GM23338 (cell line): ENCODE data around the gene NDC1.

ENCODE experiments used
- CREB1 ChIP-seq: fragments of 250-450 bp; sonication (Bioruptor Pico); IDR thresholded peaks from 2 replicates; pipeline ENCODE4 v1.5.0; 2020; ENCODE audit warnings: low read depth, mild to moderate bottlenecking, moderate library complexity
- EZH2 ChIP-seq: fragments of 200-600 bp; sonication (generic); IDR thresholded peaks from one replicate; pipeline ENCODE4 v1.8.0; 2017; ENCODE audit warnings: antibody characterized with exemption, mild to moderate bottlenecking, low read depth; ENCODE audit not compliant: unreplicated experiment
- EZH2phosphoT487 ChIP-seq: fragments of 200-600 bp; sonication (generic); IDR thresholded peaks from one replicate; pipeline ENCODE4 v1.8.1; 2018; ENCODE audit warnings: antibody characterized with exemption; ENCODE audit not compliant: unreplicated experiment
- JUNB ChIP-seq: IDR thresholded peaks from one replicate; pipeline ENCODE4 v1.6.1; 2016; ENCODE audit warnings: antibody characterized with exemption; ENCODE audit not compliant: unreplicated experiment
- NANOG ChIP-seq: IDR thresholded peaks from 2 replicates; pipeline ENCODE4 v1.6.1; 2016; ENCODE audit warnings: antibody characterized with exemption, borderline replicate concordance
- POLR2AphosphoS5 ChIP-seq: IDR thresholded peaks from 2 replicates; pipeline ENCODE4 v1.6.1; 2016; ENCODE audit warnings: antibody characterized with exemption, low read depth
- TF ChIP-seq, protein P1 (sequence below), 2 experiments: fragments of 200-600 bp in 1 of 2; sonication (generic) in 1 of 2; conservative IDR thresholded peaks; 2 replicates each; pipeline versions ENCODE4 v1.5.1 to v1.6.1; 2016 to 2017; ENCODE audit warnings: antibody characterized with exemption in 2 of 2, low read depth in 2 of 2, mild to moderate bottlenecking in 2 of 2, moderate library complexity in 1 of 2
- TF ChIP-seq, protein P2 (sequence below): IDR thresholded peaks from one replicate; pipeline ENCODE4 v1.6.1; 2018; ENCODE audit warnings: antibody characterized with exemption; ENCODE audit not compliant: unreplicated experiment
- TF ChIP-seq, protein P3 (sequence below): IDR thresholded peaks from 2 replicates; pipeline ENCODE4 v1.6.1; 2016; ENCODE audit warnings: antibody characterized with exemption

DNA sequence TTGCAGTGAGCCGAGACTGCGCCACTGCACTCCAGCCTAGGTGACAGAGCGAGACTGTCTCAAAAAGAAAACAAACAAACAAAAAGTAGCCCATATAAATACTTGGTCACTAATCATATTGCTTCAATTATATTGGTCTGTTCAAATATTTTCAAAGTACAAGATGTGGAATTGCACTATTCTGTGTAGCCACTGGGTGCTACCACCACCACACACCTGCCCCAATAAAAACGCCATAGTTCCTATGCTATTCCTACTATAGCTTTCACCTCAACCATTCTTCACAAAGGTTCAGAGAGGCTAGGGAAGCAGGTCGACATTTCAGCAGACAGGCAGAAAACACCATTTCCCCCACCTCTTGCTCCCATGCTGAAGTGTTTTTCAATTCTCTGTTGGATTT, 16.7 kb downstream of the NDC1 start:
- TF ChIP-seq, protein P1, sequence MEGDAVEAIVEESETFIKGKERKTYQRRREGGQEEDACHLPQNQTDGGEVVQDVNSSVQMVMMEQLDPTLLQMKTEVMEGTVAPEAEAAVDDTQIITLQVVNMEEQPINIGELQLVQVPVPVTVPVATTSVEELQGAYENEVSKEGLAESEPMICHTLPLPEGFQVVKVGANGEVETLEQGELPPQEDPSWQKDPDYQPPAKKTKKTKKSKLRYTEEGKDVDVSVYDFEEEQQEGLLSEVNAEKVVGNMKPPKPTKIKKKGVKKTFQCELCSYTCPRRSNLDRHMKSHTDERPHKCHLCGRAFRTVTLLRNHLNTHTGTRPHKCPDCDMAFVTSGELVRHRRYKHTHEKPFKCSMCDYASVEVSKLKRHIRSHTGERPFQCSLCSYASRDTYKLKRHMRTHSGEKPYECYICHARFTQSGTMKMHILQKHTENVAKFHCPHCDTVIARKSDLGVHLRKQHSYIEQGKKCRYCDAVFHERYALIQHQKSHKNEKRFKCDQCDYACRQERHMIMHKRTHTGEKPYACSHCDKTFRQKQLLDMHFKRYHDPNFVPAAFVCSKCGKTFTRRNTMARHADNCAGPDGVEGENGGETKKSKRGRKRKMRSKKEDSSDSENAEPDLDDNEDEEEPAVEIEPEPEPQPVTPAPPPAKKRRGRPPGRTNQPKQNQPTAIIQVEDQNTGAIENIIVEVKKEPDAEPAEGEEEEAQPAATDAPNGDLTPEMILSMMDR (conservative IDR thresholded peaks at IDR 0.05; ENCODE audit: low read depth in 2 of 2), result no peak
- TF ChIP-seq, protein P2, sequence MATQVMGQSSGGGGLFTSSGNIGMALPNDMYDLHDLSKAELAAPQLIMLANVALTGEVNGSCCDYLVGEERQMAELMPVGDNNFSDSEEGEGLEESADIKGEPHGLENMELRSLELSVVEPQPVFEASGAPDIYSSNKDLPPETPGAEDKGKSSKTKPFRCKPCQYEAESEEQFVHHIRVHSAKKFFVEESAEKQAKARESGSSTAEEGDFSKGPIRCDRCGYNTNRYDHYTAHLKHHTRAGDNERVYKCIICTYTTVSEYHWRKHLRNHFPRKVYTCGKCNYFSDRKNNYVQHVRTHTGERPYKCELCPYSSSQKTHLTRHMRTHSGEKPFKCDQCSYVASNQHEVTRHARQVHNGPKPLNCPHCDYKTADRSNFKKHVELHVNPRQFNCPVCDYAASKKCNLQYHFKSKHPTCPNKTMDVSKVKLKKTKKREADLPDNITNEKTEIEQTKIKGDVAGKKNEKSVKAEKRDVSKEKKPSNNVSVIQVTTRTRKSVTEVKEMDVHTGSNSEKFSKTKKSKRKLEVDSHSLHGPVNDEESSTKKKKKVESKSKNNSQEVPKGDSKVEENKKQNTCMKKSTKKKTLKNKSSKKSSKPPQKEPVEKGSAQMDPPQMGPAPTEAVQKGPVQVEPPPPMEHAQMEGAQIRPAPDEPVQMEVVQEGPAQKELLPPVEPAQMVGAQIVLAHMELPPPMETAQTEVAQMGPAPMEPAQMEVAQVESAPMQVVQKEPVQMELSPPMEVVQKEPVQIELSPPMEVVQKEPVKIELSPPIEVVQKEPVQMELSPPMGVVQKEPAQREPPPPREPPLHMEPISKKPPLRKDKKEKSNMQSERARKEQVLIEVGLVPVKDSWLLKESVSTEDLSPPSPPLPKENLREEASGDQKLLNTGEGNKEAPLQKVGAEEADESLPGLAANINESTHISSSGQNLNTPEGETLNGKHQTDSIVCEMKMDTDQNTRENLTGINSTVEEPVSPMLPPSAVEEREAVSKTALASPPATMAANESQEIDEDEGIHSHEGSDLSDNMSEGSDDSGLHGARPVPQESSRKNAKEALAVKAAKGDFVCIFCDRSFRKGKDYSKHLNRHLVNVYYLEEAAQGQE, result no peak
- TF ChIP-seq POLR2AphosphoS5 (no peak), JUNB (no peak), EZH2phosphoT487 (no peak), EZH2 (no peak), NANOG (no peak), CREB1 (no peak)
- TF ChIP-seq, protein P3, sequence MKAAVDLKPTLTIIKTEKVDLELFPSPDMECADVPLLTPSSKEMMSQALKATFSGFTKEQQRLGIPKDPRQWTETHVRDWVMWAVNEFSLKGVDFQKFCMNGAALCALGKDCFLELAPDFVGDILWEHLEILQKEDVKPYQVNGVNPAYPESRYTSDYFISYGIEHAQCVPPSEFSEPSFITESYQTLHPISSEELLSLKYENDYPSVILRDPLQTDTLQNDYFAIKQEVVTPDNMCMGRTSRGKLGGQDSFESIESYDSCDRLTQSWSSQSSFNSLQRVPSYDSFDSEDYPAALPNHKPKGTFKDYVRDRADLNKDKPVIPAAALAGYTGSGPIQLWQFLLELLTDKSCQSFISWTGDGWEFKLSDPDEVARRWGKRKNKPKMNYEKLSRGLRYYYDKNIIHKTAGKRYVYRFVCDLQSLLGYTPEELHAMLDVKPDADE, result no peak
